Endodermal cell (in vitro differentiated cells): ENCODE results near the gene MTCL1. TPM values are rescaled to one million over a fixed set of nuclear protein-coding genes. Genes with fewer than 3 reads are reported as not detected.

Experiments used
- DNase-seq: peaks from one replicate; pipeline ENCODE4 v3.0.0-alpha.2; 2017
- H3K27ac ChIP-seq: 2 replicates; pipeline ENCODE4 v1.5.1; 2013; ENCODE audit warnings: mild to moderate bottlenecking, low read depth, low read length, moderate library complexity
- H3K27me3 ChIP-seq: 2 replicates; pipeline ENCODE4 v1.6.1; 2013; ENCODE audit warnings: mild to moderate bottlenecking, low read length, moderate library complexity; ENCODE audit not compliant: insufficient read depth, control insufficient read depth, poor library complexity, severe bottlenecking
- H3K36me3 ChIP-seq: 2 replicates; pipeline ENCODE4 v1.7.0; 2013; ENCODE audit warnings: mild to moderate bottlenecking, low read length, moderate library complexity; ENCODE audit not compliant: control insufficient read depth, insufficient read depth
- H3K4me1 ChIP-seq: one replicate; pipeline ENCODE4 v1.7.0; 2013; ENCODE audit warnings: low read length; ENCODE audit not compliant: control insufficient read depth, insufficient read depth
- H3K4me3 ChIP-seq: 2 replicates; pipeline ENCODE4 v1.5.1; 2013; ENCODE audit warnings: mild to moderate bottlenecking, low read length, moderate library complexity
- H3K9ac ChIP-seq: 2 replicates; pipeline ENCODE4 v1.6.1; 2013; ENCODE audit warnings: mild to moderate bottlenecking, low read length, moderate library complexity; ENCODE audit not compliant: poor library complexity, severe bottlenecking; ENCODE audit errors: extremely low read depth
- H3K9me3 ChIP-seq: 2 replicates; pipeline ENCODE4 v1.6.1; 2013; ENCODE audit warnings: mild to moderate bottlenecking, low read length, moderate library complexity; ENCODE audit not compliant: control insufficient read depth
- H3K27ac Mint-ChIP-seq: 2 replicates; pipeline ENCODE4 v1.8.0; 2020; ENCODE audit warnings: mixed read lengths
- H3K27me3 Mint-ChIP-seq: 2 replicates; pipeline ENCODE4 v1.8.0; 2021; ENCODE audit warnings: mild to moderate bottlenecking, mixed read lengths; ENCODE audit not compliant: insufficient read depth
- H3K36me3 Mint-ChIP-seq: 2 replicates; pipeline ENCODE4 v1.8.0; 2020; ENCODE audit warnings: low read depth, mixed read lengths
- H3K4me1 Mint-ChIP-seq: 2 replicates; pipeline ENCODE4 v1.8.0; 2020; ENCODE audit warnings: mixed read lengths
- H3K4me3 Mint-ChIP-seq: 2 replicates; pipeline ENCODE4 v1.8.0; 2020; ENCODE audit warnings: mild to moderate bottlenecking, moderate library complexity, mixed read lengths
- H3K9me3 Mint-ChIP-seq: 2 replicates; pipeline ENCODE4 v1.8.0; 2020; ENCODE audit warnings: mild to moderate bottlenecking, mixed read lengths
- whole genome bisulfite sequencing, 2 experiments: methylation state at CpG; one replicate each; pipeline versions ENCODE4 v1.1.5 to v1.1.7; 2013; ENCODE audit warnings: missing lambda C conversion rate in 2 of 2, mixed read lengths in 1 of 2; ENCODE audit not compliant: insufficient coverage in 1 of 2, insufficient read length in 1 of 2; 5-methylcytosine and 5-hydroxymethylcytosine counted together
- total RNA-seq, 2 donors: library from RNA; stranded (reverse); fragmentation: NEBNext Ultra II Directional in 1 of 2; extraction: Animal tissue kit (Norgen Biotek cat#: 25700) in 1 of 2; gene quantifications; 2 replicates in 1 of 2; 3 replicates in 1 of 2; pipeline ENCODE4 v1.2.1, GENCODE V29; 2021
- TF ChIP-seq, protein P1 (sequence below): fragments of 200-600 bp; sonication (generic); conservative IDR thresholded peaks from 2 replicates; pipeline ENCODE4 v1.5.0; 2021; ENCODE audit warnings: antibody characterized with exemption, mild to moderate bottlenecking

MTCL1 gene
- total RNA-seq, 2 donors from 2014 or later: 15.0 to 26.0 TPM

DNA sequence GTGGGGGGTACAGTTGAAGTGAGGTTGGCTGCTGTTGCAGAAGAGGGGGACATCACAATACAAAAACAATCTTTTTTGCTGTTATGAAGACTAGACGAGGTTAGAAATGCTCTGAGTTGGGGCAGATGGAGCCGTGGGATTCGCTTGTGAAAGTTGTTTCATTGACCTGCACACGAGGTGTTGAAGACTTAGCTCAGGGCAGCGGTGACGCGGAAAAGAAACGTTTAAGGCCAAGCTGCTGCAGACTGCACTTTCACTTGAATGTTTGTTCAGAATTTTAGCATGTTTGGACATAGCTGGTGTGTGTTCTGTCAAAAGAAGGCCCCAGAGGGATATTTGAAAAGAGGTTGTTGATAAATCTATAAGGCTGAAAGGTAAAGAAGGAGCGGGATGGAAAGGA, 46.3 kb downstream of the MTCL1 start:
- Histone ChIP-seq H3K9me3 (no peaks in the 10 kb centered on the region), H3K36me3 (no peaks in the 10 kb centered on the region), H3K27me3 (no peaks in the 10 kb centered on the region), H3K27ac (no peak overlapping the region), H3K4me3 (no peak overlapping the region), H3K9ac (no peak overlapping the region), H3K4me1 (no peaks in the 10 kb centered on the region)
- H3K9me3 Mint-ChIP-seq: no peaks in the 10 kb centered on the region
- WGBS, 2 experiments: 94 to 96% methylated on average over 9 of the region's 9 CpGs
- H3K27ac Mint-ChIP-seq: no peak overlapping the region
- no peak for DNase-seq
- H3K27me3 Mint-ChIP-seq: no peaks in the 10 kb centered on the region
- peaks cover 4% of the 10 kb centered on the region for H3K36me3 Mint-ChIP-seq
- TF ChIP-seq, protein P1, sequence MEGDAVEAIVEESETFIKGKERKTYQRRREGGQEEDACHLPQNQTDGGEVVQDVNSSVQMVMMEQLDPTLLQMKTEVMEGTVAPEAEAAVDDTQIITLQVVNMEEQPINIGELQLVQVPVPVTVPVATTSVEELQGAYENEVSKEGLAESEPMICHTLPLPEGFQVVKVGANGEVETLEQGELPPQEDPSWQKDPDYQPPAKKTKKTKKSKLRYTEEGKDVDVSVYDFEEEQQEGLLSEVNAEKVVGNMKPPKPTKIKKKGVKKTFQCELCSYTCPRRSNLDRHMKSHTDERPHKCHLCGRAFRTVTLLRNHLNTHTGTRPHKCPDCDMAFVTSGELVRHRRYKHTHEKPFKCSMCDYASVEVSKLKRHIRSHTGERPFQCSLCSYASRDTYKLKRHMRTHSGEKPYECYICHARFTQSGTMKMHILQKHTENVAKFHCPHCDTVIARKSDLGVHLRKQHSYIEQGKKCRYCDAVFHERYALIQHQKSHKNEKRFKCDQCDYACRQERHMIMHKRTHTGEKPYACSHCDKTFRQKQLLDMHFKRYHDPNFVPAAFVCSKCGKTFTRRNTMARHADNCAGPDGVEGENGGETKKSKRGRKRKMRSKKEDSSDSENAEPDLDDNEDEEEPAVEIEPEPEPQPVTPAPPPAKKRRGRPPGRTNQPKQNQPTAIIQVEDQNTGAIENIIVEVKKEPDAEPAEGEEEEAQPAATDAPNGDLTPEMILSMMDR: no peak
- H3K4me3 Mint-ChIP-seq: no peak overlapping the region
- no peaks in the 10 kb centered on the region for H3K4me1 Mint-ChIP-seq

DNA sequence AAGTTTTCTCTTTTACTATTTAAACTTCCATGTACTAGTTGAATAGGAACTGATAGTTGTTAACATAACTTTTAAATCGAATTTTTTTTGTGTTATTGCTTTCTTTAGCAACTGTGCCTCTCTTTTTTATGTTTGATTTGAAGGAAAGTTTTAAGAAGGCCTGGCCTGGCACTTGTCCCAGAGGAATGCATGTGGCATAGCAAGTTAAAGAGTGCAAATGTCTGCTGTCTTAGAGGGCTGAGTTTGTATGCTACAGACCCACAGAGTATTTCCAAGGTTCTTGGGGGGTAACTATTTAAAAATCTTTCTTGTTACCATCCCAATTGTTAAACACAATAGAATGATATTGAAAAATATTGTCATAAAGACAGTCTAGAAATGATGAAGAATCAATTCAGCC, 47.0 kb downstream of the MTCL1 start:
- TF ChIP-seq, protein P1: no peak
- Histone ChIP-seq H3K27me3 (no peaks in the 10 kb centered on the region), H3K27ac (no peak overlapping the region), H3K36me3 (no peaks in the 10 kb centered on the region), H3K9me3 (no peaks in the 10 kb centered on the region), H3K4me1 (no peaks in the 10 kb centered on the region), H3K9ac (no peak overlapping the region), H3K4me3 (no peak overlapping the region)
- no peak overlapping the region for H3K27ac Mint-ChIP-seq
- H3K4me3 Mint-ChIP-seq: no peak overlapping the region
- WGBS, 2 experiments: 81 to 100% methylated on average over 1 of the region's 1 CpG
- peaks cover 4% of the 10 kb centered on the region for H3K36me3 Mint-ChIP-seq
- H3K4me1 Mint-ChIP-seq: no peaks in the 10 kb centered on the region
- H3K27me3 Mint-ChIP-seq: no peaks in the 10 kb centered on the region
- DNase-seq: no peak
- H3K9me3 Mint-ChIP-seq: no peaks in the 10 kb centered on the region

GRCh38 chr18:8754995-8755960, 49.9 kb downstream of the MTCL1 start:
- H3K9me3 Mint-ChIP-seq: peaks cover under 1% of the 10 kb centered on the region
- H3K4me1 Mint-ChIP-seq: peaks cover 9% of the 10 kb centered on the region
- H3K9me3 ChIP-seq: peaks cover 4% of the 10 kb centered on the region
- H3K4me1 ChIP-seq: no peaks in the 10 kb centered on the region
- H3K27me3 ChIP-seq: no peaks in the 10 kb centered on the region
- no peaks in the 10 kb centered on the region for H3K27me3 Mint-ChIP-seq
- no peak overlapping the region for H3K27ac ChIP-seq
- no peak overlapping the region for H3K4me3 Mint-ChIP-seq
- no peak overlapping the region for H3K4me3 ChIP-seq
- TF ChIP-seq, protein P1: no peak
- H3K9ac ChIP-seq: no peak overlapping the region
- 95 to 97% methylated on average over 11 to 20 of the region's 20 CpGs for WGBS, 2 experiments
- H3K36me3 Mint-ChIP-seq: peaks cover 11% of the 10 kb centered on the region
- peak overlapping the region; percentile 23 for H3K27ac Mint-ChIP-seq
- H3K36me3 ChIP-seq: no peaks in the 10 kb centered on the region
- DNase-seq: no peak
